Spleen (tissue), 11 donors: ENCODE data around the gene RERE. TPM values are rescaled to one million over a fixed set of nuclear protein-coding genes. Genes with fewer than 3 reads are reported as not detected.

Source experiments
- DNase-seq: peaks from one replicate; pipeline ENCODE4 v3.0.0-alpha.2; 2020
- H3K27ac ChIP-seq, 8 donors: fragments of 200-600 bp; sonication (generic) in 7 of 8; 1 replicate in 4 of 8; 2 replicates in 4 of 8; pipeline versions ENCODE4 v1.5.0 to v1.8.0; 2016 to 2021; ENCODE audit warnings: inconsistent platforms in 4 of 8, mild to moderate bottlenecking in 4 of 8, moderate library complexity in 1 of 8
- H3K27me3 ChIP-seq, 7 donors: fragments of 200-600 bp; sonication (generic) in 6 of 7; replicated peaks in 1 of 7; 1 replicate in 4 of 7; 2 replicates in 3 of 7; pipeline versions ENCODE4 v1.5.0 to v1.8.0; 2016 to 2021; ENCODE audit warnings: inconsistent platforms in 3 of 7, mild to moderate bottlenecking in 1 of 7
- H3K36me3 ChIP-seq, 6 donors: fragments of 200-600 bp; sonication (generic) in 5 of 6; 1 replicate in 4 of 6; 2 replicates in 2 of 6; pipeline versions ENCODE4 v1.5.0 to v1.8.0; 2016 to 2021; ENCODE audit warnings: inconsistent platforms in 2 of 6
- H3K4me1 ChIP-seq, 6 donors: fragments of 200-600 bp; sonication (generic) in 5 of 6; 1 replicate in 3 of 6; 2 replicates in 3 of 6; pipeline versions ENCODE4 v1.5.0 to v1.8.0; 2016 to 2021; ENCODE audit warnings: inconsistent platforms in 3 of 6
- H3K4me3 ChIP-seq, 8 donors: fragments of 200-600 bp; sonication (generic) in 7 of 8; 1 replicate in 4 of 8; 2 replicates in 4 of 8; pipeline versions ENCODE4 v1.5.0 to v1.8.0; 2016 to 2021; ENCODE audit warnings: inconsistent platforms in 4 of 8, mild to moderate bottlenecking in 4 of 8, moderate library complexity in 2 of 8
- H3K9me3 ChIP-seq, 8 donors: fragments of 200-600 bp; sonication (generic) in 7 of 8; 1 replicate in 4 of 8; 2 replicates in 4 of 8; pipeline versions ENCODE4 v1.5.0 to v1.8.0; 2016 to 2021; ENCODE audit warnings: inconsistent platforms in 4 of 8
- POLR2A ChIP-seq, 3 donors: fragments of 450-650 bp; IDR thresholded peaks; one replicate each; pipeline ENCODE4 v1.5.1; 2017; ENCODE audit warnings: antibody characterized with exemption in 3 of 3, mild to moderate bottlenecking in 1 of 3
- POLR2AphosphoS5 ChIP-seq, 3 donors: sonication (generic); formaldehyde crosslinking; IDR thresholded peaks; one replicate each; pipeline ENCODE4 v1.5.1; 2017; ENCODE audit warnings: antibody characterized with exemption in 3 of 3
- WGBS, 5 donors: extraction: QIAGEN DNeasy Blood & Tissue Kit in 3 of 5; methylation state at CpG; one replicate each; pipeline versions ENCODE4 v1.1.5 to v1.1.7; 2013 to 2018; 5-methylcytosine and 5-hydroxymethylcytosine counted together
- intact Hi-C: fragments of 100-400 bp; cut with DNase I; formaldehyde crosslinking; loops from one replicate; pipeline ENCODE4 v1.15.0; 2023; ENCODE audit warnings: low total_unique reads
- polyA plus RNA-seq, 3 donors: library from polyadenylated mRNA; stranded (reverse); fragments of 200-250 nt; gene quantifications; one replicate each; pipeline ENCODE4 v1.2.1, GENCODE V29; 2013
- total RNA-seq, 7 donors: library from RNA; depleted of rRNA in 3 of 7; stranded (reverse); fragments of >200 nt in 3 of 7; fragmentation: NEBNext Ultra II Directional in 4 of 7; extraction: Animal tissue kit (Norgen Biotek cat#: 25700) in 4 of 7; gene quantifications; one replicate each; pipeline versions ENCODE4 v1.1.0 to v1.2.1, GENCODE V29; 2016 to 2021
- TF ChIP-seq, protein P1 (sequence below), 11 experiments: fragments of 200-600 bp in 7 of 11; fragments of 450-650 bp in 4 of 11; sonication (generic) in 4 of 11; IDR thresholded peaks in 8 of 11; conservative IDR thresholded peaks in 3 of 11; 1 replicate in 7 of 11; 2 replicates in 4 of 11; pipeline versions ENCODE4 v1.4.0 to v1.8.0; 2016 to 2021; ENCODE audit warnings: antibody characterized with exemption in 11 of 11, inconsistent platforms in 4 of 11, mild to moderate bottlenecking in 1 of 11
- donor health status: healthy with polysubstance abuse.
- donor health status: DM: no; HTN: no; CAD: no; lungs with moderate emphysema.
- donor health status: DM: no; HTN: no; CAD: no.
- donor health status: Bipolar disorder and iron deficiency.
- donor health status: healthy.
- donor health status: DM: no; HTN: no; CAD: no.
- donor health status: DM: yes; HTN: yes; CAD: no.

Gene RERE
- total and polyA plus RNA-seq, 10 donors: 10.3 to 149 (median 117) TPM

DNA sequence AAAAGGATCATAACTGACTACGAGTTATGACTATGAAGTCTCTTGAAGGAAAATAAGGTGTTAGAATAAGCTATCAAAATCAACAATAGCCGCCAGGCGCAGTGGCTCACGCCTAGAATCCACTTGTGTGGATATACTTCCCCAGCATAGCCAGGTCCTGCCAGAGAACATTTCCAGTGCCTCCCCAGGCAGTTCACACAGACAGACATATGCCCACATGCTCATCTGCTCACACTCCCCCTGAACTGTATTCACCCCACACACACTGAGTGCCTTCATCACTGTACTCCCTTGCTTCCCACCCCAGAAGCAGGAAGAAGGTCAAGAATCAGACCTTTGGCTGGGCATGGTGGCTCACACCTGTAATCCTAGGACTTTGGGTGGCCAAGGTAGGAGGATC lies 6.5 kb downstream of the RERE start:
- intact Hi-C loops: no loop called here
- no peaks in the 10 kb centered on the region for H3K36me3 ChIP-seq
- DNase-seq: no peak
- TF ChIP-seq POLR2AphosphoS5 (IDR thresholded peaks at IDR 0.05) (no peak), POLR2A (IDR thresholded peaks at IDR 0.05) (no peak)
- TF ChIP-seq, protein P1, sequence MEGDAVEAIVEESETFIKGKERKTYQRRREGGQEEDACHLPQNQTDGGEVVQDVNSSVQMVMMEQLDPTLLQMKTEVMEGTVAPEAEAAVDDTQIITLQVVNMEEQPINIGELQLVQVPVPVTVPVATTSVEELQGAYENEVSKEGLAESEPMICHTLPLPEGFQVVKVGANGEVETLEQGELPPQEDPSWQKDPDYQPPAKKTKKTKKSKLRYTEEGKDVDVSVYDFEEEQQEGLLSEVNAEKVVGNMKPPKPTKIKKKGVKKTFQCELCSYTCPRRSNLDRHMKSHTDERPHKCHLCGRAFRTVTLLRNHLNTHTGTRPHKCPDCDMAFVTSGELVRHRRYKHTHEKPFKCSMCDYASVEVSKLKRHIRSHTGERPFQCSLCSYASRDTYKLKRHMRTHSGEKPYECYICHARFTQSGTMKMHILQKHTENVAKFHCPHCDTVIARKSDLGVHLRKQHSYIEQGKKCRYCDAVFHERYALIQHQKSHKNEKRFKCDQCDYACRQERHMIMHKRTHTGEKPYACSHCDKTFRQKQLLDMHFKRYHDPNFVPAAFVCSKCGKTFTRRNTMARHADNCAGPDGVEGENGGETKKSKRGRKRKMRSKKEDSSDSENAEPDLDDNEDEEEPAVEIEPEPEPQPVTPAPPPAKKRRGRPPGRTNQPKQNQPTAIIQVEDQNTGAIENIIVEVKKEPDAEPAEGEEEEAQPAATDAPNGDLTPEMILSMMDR (IDR thresholded peaks at IDR 0.05 in 8 of 11, conservative IDR thresholded peaks at IDR 0.05 in 3 of 11): no peak
- H3K27ac ChIP-seq: no peak overlapping the region
- no peaks in the 10 kb centered on the region for H3K27me3 ChIP-seq
- H3K9me3 ChIP-seq: no peaks in the 10 kb centered on the region
- H3K4me3 ChIP-seq: no peak overlapping the region
- 86 to 97% (median 93%) methylated on average over 4 of the region's 4 CpGs for WGBS, 5 donors
- H3K4me1 ChIP-seq: peaks cover 14 to 52% (median 40%) of the 10 kb centered on the region in 6 donors

DNA sequence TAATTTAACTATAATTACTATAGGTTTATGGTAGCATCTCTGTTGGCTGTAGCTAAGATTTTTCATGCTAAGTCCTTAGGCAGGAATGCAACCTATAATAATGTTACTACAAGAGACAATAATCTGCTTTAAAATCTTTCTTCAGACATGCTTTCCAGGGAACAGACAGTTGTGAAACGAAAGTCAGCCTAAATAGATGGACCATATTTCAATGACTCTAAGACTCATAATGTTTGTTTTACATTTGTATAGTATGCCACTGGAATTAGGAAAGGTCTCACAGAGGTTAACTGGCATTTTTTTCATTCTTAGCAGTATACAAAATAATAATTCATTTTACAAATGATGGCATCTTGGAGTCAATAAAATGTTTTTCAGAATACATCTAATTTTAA lies 8.1 kb downstream of the RERE start:
- Histone ChIP-seq H3K4me1 (peaks cover 4 to 36% (median 23%) of the 10 kb centered on the region in 6 donors), H3K27ac (no peak overlapping the region), H3K9me3 (no peaks in the 10 kb centered on the region), H3K36me3 (no peaks in the 10 kb centered on the region), H3K27me3 (no peaks in the 10 kb centered on the region), H3K4me3 (no peak overlapping the region)
- DNase-seq: no peak
- TF ChIP-seq POLR2A (IDR thresholded peaks at IDR 0.05) (no peak), POLR2AphosphoS5 (IDR thresholded peaks at IDR 0.05) (no peak)
- TF ChIP-seq, protein P1 (IDR thresholded peaks at IDR 0.05 in 8 of 11, conservative IDR thresholded peaks at IDR 0.05 in 3 of 11): no peak
- WGBS, 5 donors: 74 to 95% (median 90%) methylated on average over 1 of the region's 1 CpG
- intact Hi-C loops: no loop called here

DNA sequence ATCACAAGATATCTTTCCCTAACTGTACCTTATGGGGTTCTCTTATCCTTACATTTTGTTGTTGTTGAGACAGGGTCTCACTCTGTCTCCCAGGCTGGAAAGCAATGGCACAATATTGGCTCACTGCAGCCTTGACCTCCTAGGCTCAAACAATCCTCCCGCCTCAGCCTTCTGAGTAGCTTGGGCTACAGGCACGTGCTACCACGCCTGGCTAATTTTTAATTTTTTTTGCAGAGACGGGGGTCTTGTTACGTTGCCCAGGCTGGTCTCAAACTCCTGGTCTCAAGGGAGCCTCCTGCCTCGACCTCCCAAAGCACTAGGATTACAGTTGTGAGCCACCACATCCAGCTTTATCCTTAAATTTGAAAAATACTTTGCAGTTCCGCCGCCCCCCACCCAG lies 10.4 kb downstream of the RERE start:
- no peak for TF ChIP-seq POLR2AphosphoS5 (IDR thresholded peaks at IDR 0.05)
- TF ChIP-seq, protein P1 (IDR thresholded peaks at IDR 0.05 in 8 of 11, conservative IDR thresholded peaks at IDR 0.05 in 3 of 11): no peak
- TF ChIP-seq POLR2A (IDR thresholded peaks at IDR 0.05): no peak
- WGBS, 5 donors: 80 to 90% (median 88%) methylated on average over 8 of the region's 8 CpGs
- H3K27ac ChIP-seq: no peak overlapping the region

DNA sequence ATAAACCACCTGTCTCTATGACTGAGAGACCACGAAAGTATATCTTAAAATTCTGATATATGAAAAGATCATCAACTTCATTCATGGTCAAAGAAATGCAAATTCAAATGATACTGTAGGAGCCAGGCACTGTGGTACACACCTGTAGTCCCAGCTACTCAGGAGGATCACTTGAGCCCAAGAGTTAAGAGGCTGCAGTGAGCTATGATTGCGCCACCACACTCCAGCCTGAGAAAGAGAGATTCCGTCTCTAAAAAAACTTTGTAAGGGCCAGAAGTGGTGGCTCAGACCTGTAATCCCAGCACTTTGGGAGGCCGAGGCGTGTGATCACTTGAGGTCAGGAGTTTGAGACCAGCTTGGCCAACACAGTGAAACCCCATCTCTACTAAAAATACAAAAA lies 17.0 kb downstream of the RERE start:
- DNase-seq: no peak
- peaks cover 0 to 8% (median 0%) of the 10 kb centered on the region in 6 donors for H3K36me3 ChIP-seq
- no peaks in the 10 kb centered on the region for H3K9me3 ChIP-seq
- WGBS, 5 donors: 84 to 93% (median 88%) methylated on average over 5 of the region's 5 CpGs
- H3K4me3 ChIP-seq: no peak overlapping the region
- H3K4me1 ChIP-seq: peaks cover 0 to 13% (median 0%) of the 10 kb centered on the region in 6 donors
- no peak for TF ChIP-seq POLR2A (IDR thresholded peaks at IDR 0.05)
- TF ChIP-seq POLR2AphosphoS5 (IDR thresholded peaks at IDR 0.05): no peak
- TF ChIP-seq, protein P1 (IDR thresholded peaks at IDR 0.05 in 8 of 11, conservative IDR thresholded peaks at IDR 0.05 in 3 of 11): no peak
- intact Hi-C loops: no loop called here
- no peak overlapping the region for H3K27ac ChIP-seq
- H3K27me3 ChIP-seq: no peaks in the 10 kb centered on the region

More for the DNA sequence above, 10.4 kb downstream of the RERE start:
- no peaks in the 10 kb centered on the region for H3K36me3 ChIP-seq
- H3K4me1 ChIP-seq: peaks cover 0 to 20% (median 9%) of the 10 kb centered on the region in 6 donors
- DNase-seq: no peak
- no peaks in the 10 kb centered on the region for H3K27me3 ChIP-seq
- intact Hi-C loops: no loop called here
- no peak overlapping the region for H3K4me3 ChIP-seq
- no peaks in the 10 kb centered on the region for H3K9me3 ChIP-seq
